VCaP (cell line): Measurements from ENCODE around the gene WDR47.

Experiments used
- H3K27ac ChIP-seq: fragments of 450-650 bp; 2 replicates; pipeline ENCODE4 v1.5.1; 2017
- TF ChIP-seq, protein P1 (sequence below): fragments of 450-650 bp; conservative IDR thresholded peaks from 2 replicates; pipeline ENCODE4 v1.5.1; 2017; ENCODE audit warnings: mild to moderate bottlenecking, moderate library complexity

Gene WDR47

GRCh38 chr1:108957888-108958287 lies 84.0 kb downstream of the WDR47 start:
- TF ChIP-seq, protein P1, sequence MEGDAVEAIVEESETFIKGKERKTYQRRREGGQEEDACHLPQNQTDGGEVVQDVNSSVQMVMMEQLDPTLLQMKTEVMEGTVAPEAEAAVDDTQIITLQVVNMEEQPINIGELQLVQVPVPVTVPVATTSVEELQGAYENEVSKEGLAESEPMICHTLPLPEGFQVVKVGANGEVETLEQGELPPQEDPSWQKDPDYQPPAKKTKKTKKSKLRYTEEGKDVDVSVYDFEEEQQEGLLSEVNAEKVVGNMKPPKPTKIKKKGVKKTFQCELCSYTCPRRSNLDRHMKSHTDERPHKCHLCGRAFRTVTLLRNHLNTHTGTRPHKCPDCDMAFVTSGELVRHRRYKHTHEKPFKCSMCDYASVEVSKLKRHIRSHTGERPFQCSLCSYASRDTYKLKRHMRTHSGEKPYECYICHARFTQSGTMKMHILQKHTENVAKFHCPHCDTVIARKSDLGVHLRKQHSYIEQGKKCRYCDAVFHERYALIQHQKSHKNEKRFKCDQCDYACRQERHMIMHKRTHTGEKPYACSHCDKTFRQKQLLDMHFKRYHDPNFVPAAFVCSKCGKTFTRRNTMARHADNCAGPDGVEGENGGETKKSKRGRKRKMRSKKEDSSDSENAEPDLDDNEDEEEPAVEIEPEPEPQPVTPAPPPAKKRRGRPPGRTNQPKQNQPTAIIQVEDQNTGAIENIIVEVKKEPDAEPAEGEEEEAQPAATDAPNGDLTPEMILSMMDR = no peak
- H3K27ac ChIP-seq = no peak overlapping the region

DNA sequence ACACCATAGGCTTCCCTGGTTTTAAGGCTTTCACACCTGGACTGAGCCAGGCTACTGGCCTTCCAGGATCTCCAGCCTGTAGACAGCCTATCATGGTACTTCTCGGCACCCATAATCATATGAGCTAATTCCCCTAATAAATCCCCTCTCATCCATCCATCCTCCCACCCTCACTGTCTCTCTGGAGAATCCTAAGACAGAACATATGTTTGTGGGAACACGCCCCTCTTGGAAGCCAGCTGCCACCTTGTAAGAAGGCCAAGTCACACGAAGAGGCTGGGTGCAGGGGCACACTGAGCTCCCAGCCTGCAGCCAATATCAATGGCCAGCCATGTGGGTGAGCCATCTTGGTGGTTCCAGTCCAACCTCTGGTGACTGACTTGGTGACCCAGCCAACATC lies 86.0 kb downstream of the WDR47 start:
- TF ChIP-seq, protein P1 = no peak
- no peak overlapping the region for H3K27ac ChIP-seq

- no peak overlapping the region for H3K27ac ChIP-seq
- TF ChIP-seq, protein P1 = no peak
Observed at GRCh38 chr1:108955111-108955510, 86.8 kb downstream of the WDR47 start.

- TF ChIP-seq, protein P1 = no peak
- peak overlapping the region; percentile 31; the same call in 1 of the 2 replicates for H3K27ac ChIP-seq
Observed at GRCh38 chr1:108953452-108953851, 88.5 kb downstream of the WDR47 start.

GRCh38 chr1:108951242-108951641 lies 90.7 kb downstream of the WDR47 start:
- no peak overlapping the region for H3K27ac ChIP-seq

GRCh38 chr1:108949044-108949443 lies 92.9 kb downstream of the WDR47 start:
- TF ChIP-seq, protein P1 = no peak
- H3K27ac ChIP-seq = peak overlapping the region; percentile 82

More at GRCh38 chr1:108951242-108951641, 90.7 kb downstream of the WDR47 start:
- TF ChIP-seq, protein P1 = no peak

DNA sequence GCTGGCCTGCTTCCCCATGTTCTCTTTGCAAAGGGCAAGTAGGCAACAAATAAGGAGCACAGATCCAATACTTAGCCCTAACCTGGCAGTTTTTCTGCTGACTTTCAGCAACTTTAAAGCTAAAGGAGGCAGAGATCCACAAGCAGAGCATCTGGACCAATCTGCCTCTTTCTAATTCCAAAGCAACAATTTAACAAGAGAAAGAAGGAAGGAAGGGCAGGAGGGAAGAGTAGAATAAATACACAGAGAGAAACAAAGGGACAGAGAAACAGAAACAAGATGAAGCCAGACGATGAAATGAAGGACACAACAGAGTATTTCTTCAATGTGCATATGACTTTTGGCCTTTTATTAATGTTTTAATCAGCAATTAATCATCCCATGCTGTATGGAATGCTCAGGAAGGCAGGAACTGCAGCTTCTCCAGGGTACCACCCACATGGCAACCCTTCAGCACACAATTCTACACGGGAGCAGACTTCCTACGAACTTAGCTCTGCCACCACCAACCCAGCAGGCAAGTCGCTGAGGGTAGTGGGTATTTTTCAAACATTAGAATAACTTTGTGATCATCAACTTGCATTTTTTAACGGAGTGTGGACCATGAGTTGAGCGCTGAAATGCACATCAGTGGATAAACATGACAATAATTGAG lies 93.9 kb downstream of the WDR47 start:
- H3K27ac ChIP-seq = peak overlapping the region; percentile 82
- TF ChIP-seq, protein P1 = no peak
